ENCODE results near the gene EVL. TPM values are rescaled to one million over a fixed set of nuclear protein-coding genes. Genes with fewer than 3 reads are reported as not detected.

EVL gene
- total and polyA plus RNA-seq, 10 of the 15 experiments (the other 5 are each of a cell fraction or from before 2014, with no cell fraction given): 11.9 to 341 (median 89.8) TPM

DNA sequence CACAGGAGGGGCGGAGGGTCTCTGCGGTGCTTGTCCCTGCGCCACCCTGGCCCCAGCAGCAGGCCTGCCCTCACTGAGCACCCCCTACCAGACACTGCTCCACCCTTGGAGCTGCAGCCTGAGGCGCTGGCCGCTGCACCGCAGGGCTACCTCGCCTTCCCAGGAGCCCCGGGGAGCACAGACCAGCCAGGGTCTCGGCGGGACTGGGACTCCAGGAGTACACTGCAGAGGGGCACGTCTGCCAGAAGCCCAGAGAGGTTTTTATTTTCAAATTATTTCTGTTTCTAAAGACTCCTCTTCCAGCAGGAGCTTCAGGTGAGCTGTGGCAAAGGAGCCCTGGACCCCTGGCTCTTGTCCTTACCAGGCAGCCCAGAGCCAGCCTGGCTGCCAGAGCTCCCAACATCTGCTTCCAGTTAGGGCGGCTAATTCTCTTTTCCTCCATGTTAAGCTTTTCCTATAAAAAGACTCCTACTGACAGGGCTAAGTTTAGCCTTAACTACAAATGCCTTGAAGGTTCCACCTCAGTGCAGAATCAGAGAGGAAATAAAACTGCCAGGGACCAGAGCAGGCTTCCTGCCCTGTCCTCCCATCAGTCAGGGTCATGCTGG is 67.8 kb downstream of the EVL start:
- H3K4me2 ChIP-seq (ENCODE audit: control insufficient read depth, insufficient read depth): no peak overlapping the region
- no TSS peak for BruUV-seq (replicated peaks)
- TF ChIP-seq CEBPB (IDR thresholded peaks at IDR 0.05; ENCODE audit: borderline replicate concordance in 1 of 2, low read depth in 2 of 2, low read length in 2 of 2): no peak
- TF ChIP-seq EP300 (IDR thresholded peaks at IDR 0.05; ENCODE audit: borderline replicate concordance in 1 of 2, control insufficient read depth in 1 of 2, low read depth in 2 of 2, low read length in 2 of 2): no peak
- no peak for TF ChIP-seq SMAD5 (IDR thresholded peaks at IDR 0.05; ENCODE audit: low read depth)
- no peaks in the 10 kb centered on the region for H3K9me3 ChIP-seq (replicated peaks; ENCODE audit: control insufficient read depth, insufficient read depth, low read length)
- no peak overlapping the region for H2AFZ ChIP-seq (ENCODE audit: control insufficient read depth, low read depth, low read length)
- intact Hi-C loops (cut with micrococcal nuclease; ENCODE audit: unreplicated experiment) (no loop called here), in situ Hi-C loops (cut with MboI) (no loop called here)
- ChIA-PET RAD21 (ENCODE audit: unreplicated experiment) (no interaction called here), CTCF (interaction anchor here (0.6 kb wide), 1 partner anchor 77 kb away, joined by 4 read pairs; no protein-coding TSS in a partner anchor), SMC1A (ENCODE audit: uncharacterized antibody, unreplicated experiment) (no interaction called here), POLR2A (no interaction called here)
- H3K4me3 ChIP-seq: no peak overlapping the region
- H3K27ac ChIP-seq (ENCODE audit: control insufficient read depth, insufficient read depth): no peak overlapping the region
- 96% methylated on average over 12 of the region's 12 CpGs for WGBS (ENCODE audit: insufficient coverage, insufficient replicate concordance, low lambda C conversion rate, missing lambda C conversion rate)
- no peak for ATAC-seq
- no peaks in the 10 kb centered on the region for H4K20me1 ChIP-seq (ENCODE audit: control insufficient read depth, insufficient read depth)
- H3K4me1 ChIP-seq (ENCODE audit: control insufficient read depth, insufficient read depth, low read length): no peaks in the 10 kb centered on the region
- H3K9ac ChIP-seq (ENCODE audit: control insufficient read depth, insufficient read depth, low read length): no peak overlapping the region
- H3K27me3 ChIP-seq (replicated peaks in 1 of 2; ENCODE audit: control insufficient read depth in 2 of 2, insufficient read depth in 2 of 2, low read length in 1 of 2): no peaks in the 10 kb centered on the region
- H3K36me3 ChIP-seq (ENCODE audit: control insufficient read depth in 2 of 2, insufficient read depth in 2 of 2, low read length in 1 of 2): peaks cover 33 to 45% of the 10 kb centered on the region in 2 experiments
- H3K79me2 ChIP-seq (ENCODE audit: control insufficient read depth, insufficient read depth, low read length): no peaks in the 10 kb centered on the region
- DNase-seq (ENCODE audit: low read depth, low spot score): no peak
- FAIRE-seq: no peak

DNA sequence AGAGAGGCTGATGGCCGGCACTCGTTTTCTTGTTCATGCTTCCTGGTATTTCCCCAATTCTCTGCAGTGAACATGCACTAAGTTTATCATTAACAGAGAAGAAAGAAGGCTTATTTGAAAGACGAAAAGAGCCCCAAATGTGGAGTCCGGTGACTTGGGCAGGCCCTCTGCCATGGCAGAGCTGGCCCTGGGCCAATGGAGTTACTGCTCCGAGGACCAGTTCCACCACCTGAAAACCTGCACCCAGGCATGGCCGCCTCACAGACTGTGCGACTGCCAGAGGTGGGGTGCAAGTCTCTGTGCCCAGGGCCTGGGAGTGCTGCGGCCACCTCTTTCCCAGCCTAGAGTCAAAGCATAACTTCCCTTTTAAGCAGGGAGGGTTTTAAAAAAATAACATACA is 69.4 kb downstream of the EVL start:
- ATAC-seq (no peak), DNase-seq (ENCODE audit: low read depth, low spot score) (no peak), FAIRE-seq (no peak)
- ChIA-PET CTCF (no interaction called here), RAD21 (ENCODE audit: unreplicated experiment) (no interaction called here), SMC1A (ENCODE audit: uncharacterized antibody, unreplicated experiment) (no interaction called here), POLR2A (no interaction called here)
- H3K36me3 ChIP-seq (ENCODE audit: control insufficient read depth in 2 of 2, insufficient read depth in 2 of 2, low read length in 1 of 2): peaks cover 32 to 42% of the 10 kb centered on the region in 2 experiments
- no TSS peak for BruUV-seq (replicated peaks)
- H3K9me3 ChIP-seq (replicated peaks; ENCODE audit: control insufficient read depth, insufficient read depth, low read length): no peaks in the 10 kb centered on the region
- no peak overlapping the region for H3K4me2 ChIP-seq (ENCODE audit: control insufficient read depth, insufficient read depth)
- intact Hi-C loops (cut with micrococcal nuclease; ENCODE audit: unreplicated experiment): no loop called here
- 78% methylated on average over 8 of the region's 8 CpGs for WGBS (ENCODE audit: insufficient coverage, insufficient replicate concordance, low lambda C conversion rate, missing lambda C conversion rate)
- H3K4me3 ChIP-seq: no peak overlapping the region
- H4K20me1 ChIP-seq (ENCODE audit: control insufficient read depth, insufficient read depth): no peaks in the 10 kb centered on the region
- H3K79me2 ChIP-seq (ENCODE audit: control insufficient read depth, insufficient read depth, low read length): no peaks in the 10 kb centered on the region
- H3K4me1 ChIP-seq (ENCODE audit: control insufficient read depth, insufficient read depth, low read length): no peaks in the 10 kb centered on the region
- H3K9ac ChIP-seq (ENCODE audit: control insufficient read depth, insufficient read depth, low read length): no peak overlapping the region
- no peak overlapping the region for H2AFZ ChIP-seq (ENCODE audit: control insufficient read depth, low read depth, low read length)
- in situ Hi-C loops (cut with MboI): no loop called here
- H3K27ac ChIP-seq (ENCODE audit: control insufficient read depth, insufficient read depth): no peak overlapping the region
- no peaks in the 10 kb centered on the region for H3K27me3 ChIP-seq (replicated peaks in 1 of 2; ENCODE audit: control insufficient read depth in 2 of 2, insufficient read depth in 2 of 2, low read length in 1 of 2)
- TF ChIP-seq SPI1 (IDR thresholded peaks at IDR 0.05; ENCODE audit: borderline replicate concordance, insufficient read depth, low read depth, low read length): no peak
- TF ChIP-seq NBN (IDR thresholded peaks at IDR 0.05): no peak
- no peak for TF ChIP-seq CBX3 (IDR thresholded peaks at IDR 0.05; ENCODE audit: borderline replicate concordance, low read depth)
- TF ChIP-seq NR2C2 (IDR thresholded peaks at IDR 0.05; ENCODE audit: borderline replicate concordance, control insufficient read depth, insufficient read length, low read depth): no peak
- no peak for TF ChIP-seq SIX5 (IDR thresholded peaks at IDR 0.05; ENCODE audit: low read depth, low read length, severe bottlenecking)
- no peak for TF ChIP-seq MEF2B (IDR thresholded peaks at IDR 0.05; ENCODE audit: partially characterized antibody, poor library complexity, severe bottlenecking)
- no peak for TF ChIP-seq ZNF217 (IDR thresholded peaks at IDR 0.05)
- TF ChIP-seq PAX5 (IDR thresholded peaks at IDR 0.05; ENCODE audit: borderline replicate concordance, low read depth, low read length): no peak
- no peak for TF ChIP-seq JUNB (IDR thresholded peaks at IDR 0.05)
- TF ChIP-seq HDAC6 (IDR thresholded peaks at IDR 0.05; ENCODE audit: unreplicated experiment): no peak
- no peak for TF ChIP-seq MYB (IDR thresholded peaks at IDR 0.05; ENCODE audit: borderline replicate concordance, low read depth, low read length)
- TF ChIP-seq, protein P1, sequence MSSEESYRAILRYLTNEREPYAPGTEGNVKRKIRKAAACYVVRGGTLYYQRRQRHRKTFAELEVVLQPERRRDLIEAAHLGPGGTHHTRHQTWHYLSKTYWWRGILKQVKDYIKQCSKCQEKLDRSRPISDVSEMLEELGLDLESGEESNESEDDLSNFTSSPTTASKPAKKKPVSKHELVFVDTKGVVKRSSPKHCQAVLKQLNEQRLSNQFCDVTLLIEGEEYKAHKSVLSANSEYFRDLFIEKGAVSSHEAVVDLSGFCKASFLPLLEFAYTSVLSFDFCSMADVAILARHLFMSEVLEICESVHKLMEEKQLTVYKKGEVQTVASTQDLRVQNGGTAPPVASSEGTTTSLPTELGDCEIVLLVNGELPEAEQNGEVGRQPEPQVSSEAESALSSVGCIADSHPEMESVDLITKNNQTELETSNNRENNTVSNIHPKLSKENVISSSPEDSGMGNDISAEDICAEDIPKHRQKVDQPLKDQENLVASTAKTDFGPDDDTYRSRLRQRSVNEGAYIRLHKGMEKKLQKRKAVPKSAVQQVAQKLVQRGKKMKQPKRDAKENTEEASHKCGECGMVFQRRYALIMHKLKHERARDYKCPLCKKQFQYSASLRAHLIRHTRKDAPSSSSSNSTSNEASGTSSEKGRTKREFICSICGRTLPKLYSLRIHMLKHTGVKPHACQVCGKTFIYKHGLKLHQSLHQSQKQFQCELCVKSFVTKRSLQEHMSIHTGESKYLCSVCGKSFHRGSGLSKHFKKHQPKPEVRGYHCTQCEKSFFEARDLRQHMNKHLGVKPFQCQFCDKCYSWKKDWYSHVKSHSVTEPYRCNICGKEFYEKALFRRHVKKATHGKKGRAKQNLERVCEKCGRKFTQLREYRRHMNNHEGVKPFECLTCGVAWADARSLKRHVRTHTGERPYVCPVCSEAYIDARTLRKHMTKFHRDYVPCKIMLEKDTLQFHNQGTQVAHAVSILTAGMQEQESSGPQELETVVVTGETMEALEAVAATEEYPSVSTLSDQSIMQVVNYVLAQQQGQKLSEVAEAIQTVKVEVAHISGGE (CRISPR knock-in tag; IDR thresholded peaks at IDR 0.05): no peak
- TF ChIP-seq FOXK2 (IDR thresholded peaks at IDR 0.05): no peak

Measured in GM12878 (cell line).